NCI-H748 (cell line): ENCODE results near the gene BSPRY.
"Not testable (repeated sequence)": the region's sequence is repeated elsewhere in the genome, so short reads cannot be mapped to it uniquely, and the experiment has no call there.

Source experiments
- DNase-seq: peaks from one replicate; lab custom pipeline; 2025; ENCODE audit not compliant: unreplicated experiment; lab: John Stamatoyannopoulos, UW

BSPRY gene

DNA sequence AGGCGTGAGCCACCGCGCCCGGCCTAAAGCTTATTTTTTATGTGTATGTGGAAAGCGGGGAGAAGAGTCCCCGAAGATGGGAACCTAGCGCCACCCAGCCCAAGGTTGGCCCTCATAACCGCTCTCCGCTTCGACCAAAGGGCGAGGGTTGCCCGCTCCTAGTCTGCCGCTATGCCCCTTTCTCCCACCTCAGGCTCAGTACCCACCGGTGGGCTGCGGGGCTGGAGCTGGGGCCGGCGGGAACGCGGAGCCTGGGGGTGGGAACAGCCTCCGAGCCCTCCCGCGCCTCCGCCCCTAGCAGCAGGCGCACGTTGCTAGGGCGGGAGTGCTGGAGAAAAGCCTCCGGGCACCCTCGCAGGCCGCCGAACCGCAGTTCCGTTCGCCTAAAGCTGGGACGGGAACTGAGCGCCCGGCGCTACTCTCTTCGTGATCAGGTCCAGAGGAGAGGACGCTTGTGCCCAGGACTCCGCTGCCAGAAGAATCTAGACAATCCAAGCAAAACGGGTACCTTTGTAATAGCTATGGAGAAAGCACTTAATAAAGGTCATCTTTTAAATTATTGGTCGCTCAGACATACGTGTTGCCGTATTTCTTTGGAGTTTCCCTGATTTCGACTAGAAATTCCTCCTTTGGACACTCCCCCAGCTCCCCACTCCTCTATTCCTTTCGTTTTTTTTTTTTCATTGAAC is 9.2 kb upstream of the BSPRY start, which contains the start of gene WDR31:
Gene WDR31, minus strand, starts transcription at position 265 of the 689 bp plus-strand sequence. CDS start 8,253 bp downstream, outside the sequence.
- peak; percentile 93 for DNase-seq

DNA sequence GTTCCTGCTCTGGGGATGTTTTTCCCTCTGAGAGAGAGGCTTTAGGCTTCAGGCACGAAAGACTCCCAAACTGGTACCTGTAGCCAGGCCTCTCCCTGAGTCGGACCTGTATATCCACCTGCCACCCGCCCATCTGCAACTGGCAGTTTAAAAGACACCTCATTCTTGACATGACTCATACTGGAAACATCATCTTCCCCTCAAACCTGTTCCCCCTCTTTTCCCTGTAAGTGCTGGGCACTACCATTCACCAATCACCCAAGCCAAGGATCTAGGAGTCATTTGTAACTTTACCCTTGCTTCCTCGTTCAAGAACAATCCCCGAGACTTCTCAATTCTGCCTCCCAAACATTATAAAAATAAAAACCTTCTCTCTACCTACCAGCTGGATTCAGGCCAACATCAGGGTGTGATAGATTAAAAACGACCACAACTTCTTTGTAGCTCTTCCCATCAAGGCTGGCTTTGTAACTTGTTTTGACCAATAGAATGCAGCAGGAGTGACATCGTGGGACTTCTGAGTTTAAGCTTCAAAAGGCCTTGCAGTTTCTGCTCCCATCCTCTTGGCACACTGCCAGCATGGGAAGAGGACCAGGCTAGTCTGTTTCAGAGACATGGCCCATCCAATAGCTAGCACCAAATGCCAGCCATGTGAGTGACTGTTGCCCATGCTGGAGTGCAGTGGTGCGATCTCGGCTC is 7.5 kb upstream of the BSPRY start:
- peak; percentile 20 for DNase-seq

DNA sequence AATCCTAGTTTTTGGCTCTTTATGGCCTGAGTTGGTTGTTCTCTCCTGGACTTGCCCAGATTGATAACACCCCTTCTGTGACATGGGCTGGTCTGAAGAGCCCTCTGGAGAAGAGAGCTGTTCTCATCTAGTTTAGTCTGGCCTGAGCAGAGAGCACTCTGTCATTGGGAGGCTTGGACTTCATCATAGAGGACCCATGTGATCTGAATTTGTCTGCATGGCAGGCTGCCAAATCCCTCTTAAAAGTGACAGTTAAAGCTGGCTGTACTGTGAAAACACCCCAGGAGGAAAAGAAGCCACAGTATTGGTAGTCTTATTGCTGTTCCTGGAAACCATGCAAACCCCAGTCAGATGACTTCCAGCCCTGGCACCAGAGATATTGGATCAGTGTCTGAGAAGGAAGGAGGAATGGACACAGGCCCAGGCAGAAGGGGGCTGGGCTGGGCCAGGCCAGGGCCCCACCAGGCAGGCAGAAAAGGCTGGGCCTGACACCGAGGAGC is 5.6 kb upstream of the BSPRY start:
- DNase-seq, result peak; percentile 67

DNA sequence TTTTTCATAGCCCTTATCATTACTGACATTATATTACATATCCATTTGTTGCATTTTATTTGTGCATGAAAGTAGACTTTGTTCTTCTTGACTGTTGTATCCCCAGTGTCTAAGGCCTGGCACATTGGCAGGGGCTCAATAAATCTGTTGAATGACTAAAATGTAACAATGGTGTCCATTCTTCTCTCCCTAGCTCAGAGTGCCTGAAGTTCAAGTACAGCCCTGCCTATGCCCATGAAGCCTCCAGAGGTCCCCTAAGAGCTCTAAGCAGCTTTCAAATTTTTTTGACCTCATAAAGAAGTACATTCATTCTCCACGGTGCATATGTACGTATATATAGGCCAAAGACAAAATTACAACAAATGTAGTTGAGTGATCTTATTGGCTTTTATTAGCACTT is 4.2 kb upstream of the BSPRY start:
- DNase-seq, result no peak

DNA sequence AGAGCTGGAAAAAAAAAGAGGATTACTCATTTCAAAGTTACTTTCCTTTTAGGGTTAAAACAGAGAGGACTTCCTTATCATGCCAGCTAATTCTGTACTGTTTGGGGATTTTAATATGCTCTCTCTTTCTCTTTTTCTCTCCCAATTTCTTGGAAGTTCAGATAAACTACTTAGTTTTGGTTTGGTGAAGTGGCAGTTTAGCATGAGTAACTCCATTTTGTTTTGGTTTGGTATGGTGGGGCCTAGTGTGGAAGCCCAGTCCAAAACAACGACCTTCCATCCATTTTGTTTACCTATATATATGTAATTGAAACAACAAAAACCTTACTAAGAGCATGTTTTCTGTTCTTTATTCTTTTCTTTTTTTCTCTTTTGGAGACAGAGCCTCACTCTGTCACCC is 3.7 kb upstream of the BSPRY start:
- no peak for DNase-seq

DNA sequence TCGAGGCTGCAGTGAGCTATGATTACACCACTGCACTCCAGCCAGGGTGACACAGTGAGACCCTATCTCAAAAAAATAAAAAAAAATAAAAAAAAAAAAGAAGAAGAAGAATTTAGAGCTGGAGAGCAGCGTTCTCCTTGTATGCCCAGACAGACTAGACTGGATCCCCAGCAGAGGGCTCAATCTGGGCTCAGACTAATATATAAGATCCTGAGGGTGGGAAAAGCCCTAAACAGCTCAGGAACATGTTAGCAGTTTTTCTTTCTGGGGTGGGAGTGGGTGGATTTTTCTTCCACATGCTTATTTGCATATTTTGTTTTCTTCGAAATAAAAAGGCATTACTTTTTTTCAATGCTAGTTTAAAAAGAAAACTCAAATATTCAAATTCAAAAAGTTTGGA is 904 bp upstream of the BSPRY start:
- no peak for DNase-seq

DNA sequence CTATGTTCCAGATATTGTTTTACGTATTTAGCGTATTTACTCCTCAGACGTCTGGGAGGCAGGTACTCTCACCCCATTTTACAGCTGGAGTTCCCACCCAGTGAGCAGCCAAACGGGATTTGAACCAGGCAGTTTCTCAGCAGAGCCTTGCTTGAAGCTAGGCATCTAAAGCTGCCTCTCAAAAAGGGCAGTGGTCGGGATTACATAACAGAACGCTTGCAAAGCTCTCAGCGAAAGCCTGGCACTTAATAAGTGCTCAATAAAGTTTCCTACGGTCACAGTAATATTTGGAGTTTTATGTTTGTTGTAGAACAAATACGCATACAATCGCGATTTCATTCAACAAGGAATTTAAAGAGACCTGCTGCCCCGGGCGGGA is 286 bp upstream of the BSPRY start:
- DNase-seq, result peak; percentile 63

DNA sequence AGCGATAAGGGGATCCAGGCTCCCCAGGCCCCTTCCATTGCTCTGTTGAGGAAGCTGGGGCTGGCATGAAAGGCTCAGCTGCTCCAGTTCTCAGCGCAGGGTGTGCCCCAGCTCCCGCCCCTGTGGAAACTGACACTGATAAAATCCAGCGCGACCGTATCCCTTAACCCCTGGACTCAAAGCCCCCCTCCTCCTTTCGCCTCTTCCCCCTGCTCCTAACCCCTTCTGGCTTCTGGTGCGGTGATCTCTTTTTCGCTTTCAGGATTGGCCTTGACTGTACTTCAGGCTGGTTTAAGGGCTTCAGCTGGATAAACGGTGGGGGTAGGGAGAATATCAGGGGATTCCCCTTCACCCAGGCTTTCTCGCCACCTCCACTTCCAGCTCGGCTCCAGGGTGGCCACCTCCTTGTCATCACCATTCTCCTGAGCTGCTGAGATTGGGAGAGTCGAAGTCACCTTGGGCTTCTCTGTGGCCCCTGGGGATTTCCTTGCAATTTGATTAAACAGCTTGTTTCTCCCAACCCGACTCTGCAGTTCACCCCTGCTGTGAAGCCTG is 843 bp downstream of the BSPRY start:
- DNase-seq, result peak; percentile 45

DNA sequence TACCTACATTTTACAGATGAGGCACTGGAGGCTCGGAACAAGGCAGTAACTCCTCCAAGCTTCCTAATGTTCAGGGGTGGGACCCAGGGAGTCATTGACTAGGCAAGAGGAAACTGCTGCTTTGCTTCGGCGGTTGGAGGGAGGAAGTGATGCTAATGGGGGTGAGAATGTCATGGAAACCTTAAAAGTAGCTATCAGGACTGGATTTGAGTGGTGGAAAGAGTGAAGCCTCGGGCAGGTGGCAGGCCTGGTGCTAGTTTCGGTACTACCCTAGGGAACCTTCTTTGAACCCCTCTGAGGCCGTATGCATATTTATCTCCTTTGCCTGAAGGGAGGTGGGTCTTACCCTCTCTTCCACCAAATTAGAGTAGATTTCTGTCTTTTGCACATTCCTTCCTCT is 1.6 kb downstream of the BSPRY start:
- DNase-seq, result no peak

DNA sequence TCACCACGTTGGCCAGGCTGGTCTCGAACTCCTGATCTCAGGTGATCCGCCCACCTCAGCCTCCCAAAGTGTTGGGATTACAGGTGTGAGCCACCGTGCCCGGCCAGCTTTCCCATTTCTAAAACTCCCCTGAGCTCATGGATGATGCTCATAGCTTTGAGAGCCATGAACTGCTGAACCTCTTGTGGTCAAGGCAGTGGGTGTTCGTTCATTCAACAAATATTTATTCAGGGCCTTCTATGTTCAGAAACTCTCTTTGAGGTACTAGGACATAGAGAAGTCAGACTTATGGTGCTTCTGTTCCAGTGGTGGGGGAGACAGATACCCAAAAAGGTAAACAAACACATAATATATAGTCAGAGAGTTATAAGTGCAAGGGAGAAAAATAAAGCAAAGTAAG is 2.7 kb downstream of the BSPRY start:
- DNase-seq, result no peak

DNA sequence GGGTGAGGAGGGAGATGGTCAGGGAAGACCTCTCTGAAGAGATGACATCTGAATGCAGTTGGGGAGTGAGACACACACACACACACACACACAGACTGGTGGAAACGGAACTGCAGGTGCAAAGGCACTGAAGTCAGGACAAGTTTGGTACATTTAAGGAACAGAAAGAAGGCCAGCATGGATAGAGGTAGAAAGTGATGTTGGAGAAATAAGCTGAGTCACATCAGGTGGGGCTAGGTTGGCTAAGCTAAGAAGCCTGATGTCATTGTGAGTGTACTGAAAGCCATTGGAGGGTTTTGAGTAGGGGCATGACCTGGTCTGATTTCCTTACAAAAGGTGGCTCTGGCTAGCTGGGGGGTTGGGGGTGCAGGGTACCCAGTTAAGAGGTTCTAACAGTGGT is 3.1 kb downstream of the BSPRY start:
- no peak for DNase-seq

DNA sequence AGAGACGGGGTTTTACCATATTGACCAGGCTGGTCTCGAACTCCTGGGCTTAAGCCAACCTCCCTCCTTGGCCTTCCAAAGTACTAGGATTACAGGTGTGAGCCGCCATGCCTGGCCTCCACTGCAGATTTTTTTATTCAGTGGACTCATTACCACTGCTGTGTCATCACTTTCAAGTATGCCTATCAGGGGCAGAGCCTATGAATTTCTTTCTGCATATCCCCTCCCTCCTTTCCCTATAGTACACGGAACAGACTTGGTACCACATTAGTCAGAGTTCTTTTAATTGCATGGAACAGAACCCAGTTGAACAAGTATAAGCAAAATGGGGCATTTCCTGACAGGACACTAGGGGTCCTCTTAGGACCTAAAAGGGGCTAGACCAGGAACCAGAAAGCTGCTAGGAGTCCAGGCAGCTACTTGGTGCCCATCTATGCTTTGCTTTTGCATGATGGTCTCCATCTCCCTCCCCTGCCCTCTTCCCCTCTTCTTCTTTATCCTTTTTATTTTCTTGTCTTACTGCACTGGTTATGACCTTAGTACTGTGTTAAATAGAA is 5.8 kb downstream of the BSPRY start:
- DNase-seq, result peak; percentile 12

DNA sequence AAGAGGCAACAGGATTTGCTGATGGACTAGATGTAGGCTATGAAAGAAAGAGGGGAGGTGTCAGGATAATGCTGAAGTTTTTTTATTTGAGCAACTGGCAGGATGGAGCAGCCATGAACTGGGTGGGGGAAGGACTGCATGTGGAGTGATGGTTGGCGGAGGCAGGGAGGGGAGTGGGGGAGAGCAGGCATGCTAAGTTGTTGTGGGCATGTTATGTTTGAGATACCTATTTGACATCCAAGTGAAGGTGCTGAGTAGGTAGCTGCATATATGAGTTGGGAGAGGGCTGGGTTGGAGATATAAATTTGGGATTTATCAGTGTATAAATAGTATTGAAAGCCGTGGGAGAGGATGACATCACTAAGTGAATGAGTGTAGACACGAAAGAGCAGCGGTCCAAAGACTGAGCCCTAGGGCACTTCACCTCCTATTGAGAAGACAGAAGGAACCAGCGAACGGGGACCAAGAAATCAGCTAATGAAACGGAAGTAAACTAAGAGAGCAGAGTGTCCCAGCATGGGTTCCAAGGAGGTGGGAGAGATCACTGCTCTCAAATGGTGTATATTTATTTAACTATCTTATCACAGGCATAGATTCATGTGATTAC is 7.4 kb downstream of the BSPRY start:
- no peak for DNase-seq

DNA sequence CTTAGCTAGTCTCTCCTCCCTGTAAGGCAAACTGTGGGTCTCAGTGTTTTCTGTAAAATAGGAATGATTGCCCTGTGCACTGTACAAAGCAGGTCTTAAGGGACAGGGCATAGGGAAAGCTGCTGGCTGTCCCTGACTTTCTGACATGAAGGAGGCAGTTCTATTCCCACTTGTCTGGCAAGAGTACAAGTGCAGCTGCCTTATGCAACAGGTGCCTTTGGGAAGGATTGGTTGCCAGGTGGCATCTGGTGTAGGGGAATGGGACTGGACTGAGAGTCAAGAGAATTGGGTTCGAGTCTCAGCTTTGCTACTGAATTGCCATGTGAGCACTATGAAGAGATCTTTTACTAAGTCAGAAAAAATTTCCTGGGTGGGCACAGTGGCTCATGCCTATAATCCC is 10.0 kb downstream of the BSPRY start:
- no peak for DNase-seq

DNA sequence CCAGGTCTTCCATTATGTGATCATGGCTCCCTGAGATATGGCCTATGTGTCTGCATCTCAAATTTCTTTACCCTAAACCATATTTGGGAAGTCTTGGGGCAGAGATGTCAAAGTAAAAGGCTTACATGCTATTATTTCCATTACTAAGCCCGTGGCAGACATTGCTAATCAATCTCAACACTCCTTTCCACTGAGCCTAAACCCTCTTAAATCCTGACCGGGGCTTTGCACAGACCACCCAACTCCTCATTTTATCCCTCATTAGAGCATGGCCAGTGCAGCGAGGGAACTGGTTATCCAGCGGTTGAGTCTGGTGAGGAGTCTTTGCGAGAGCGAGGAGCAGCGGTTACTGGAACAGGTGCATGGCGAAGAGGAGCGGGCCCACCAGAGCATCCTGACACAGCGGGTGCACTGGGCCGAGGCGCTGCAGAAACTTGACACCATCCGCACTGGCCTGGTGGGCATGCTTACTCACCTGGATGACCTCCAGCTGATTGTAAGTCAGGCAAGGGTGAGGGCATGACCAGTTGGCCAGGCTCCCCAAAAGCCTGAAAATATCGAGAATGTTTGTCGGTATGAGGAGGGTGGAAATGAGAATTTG is 11.0 kb downstream of the BSPRY start:
- no peak for DNase-seq

DNA sequence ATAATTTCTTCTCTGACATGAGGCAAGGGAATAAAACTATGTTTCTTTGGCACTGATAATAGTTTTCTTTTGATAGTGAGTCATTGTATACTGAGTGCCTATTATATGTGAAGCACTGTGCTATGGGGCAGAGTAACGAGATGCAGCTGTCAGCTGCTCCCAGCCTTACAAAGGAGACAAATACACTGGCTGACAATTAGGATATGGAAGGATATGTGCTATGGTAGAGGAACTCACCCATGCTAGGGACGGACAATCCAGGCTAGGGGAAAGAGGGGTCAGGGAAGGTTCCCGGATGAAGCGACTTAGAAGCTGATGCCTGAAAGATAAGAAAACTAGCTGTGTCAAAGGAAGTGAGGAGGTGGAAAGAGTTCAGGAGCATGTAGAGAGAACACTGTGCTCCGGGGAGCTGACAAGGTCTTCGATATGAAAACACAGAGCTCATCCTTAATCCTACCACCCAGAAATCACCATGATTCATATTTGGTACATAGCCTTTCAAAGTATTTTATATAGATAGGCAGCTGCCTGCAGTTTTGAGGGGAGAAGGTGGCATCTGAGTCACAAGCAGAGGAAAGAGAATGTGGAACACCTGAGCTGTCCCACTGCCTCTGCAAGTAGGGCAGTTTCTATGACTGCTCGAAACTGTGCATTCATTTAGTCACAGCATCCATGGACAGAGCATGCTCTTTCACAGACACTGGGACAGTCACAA is 12.1 kb downstream of the BSPRY start:
- DNase-seq, result no peak

DNA sequence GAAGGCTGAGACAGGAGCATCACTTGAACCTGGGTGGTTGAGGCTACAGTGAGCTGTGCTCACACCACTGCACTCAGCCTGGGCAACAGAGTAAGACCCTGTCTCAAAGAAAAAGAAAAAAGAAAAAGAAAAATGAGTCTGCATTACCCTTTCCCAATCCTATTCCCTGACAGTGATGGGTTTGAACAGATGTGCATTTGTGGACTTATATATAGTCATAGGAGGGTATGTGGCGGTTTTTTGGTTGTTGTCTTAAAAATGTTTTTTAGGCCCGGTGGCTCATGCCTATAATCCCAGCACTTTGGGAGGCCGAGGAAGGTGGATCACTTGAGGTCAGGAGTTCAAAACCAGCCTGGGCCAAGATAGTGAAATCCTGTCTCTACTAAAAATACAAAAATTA is 14.0 kb downstream of the BSPRY start:
- DNase-seq, result no peak

DNA sequence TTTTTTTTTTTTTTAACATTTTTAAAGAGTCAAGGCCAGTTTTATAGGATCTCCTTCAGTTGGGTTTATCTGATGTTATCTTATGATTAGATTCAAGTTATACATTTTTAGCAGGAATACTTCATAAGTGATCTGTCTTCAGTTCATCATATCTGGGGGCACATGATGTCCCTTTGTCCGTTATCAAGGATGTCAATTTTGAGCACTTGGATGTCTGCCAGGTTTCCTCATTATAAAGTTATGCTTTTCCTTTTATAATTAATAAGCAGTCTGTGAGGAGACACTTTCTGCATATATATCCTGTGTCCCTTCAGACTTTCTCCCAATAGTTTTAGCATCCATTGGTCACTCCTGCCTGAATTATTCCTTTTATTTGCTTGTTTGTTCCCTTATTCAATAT is 15.6 kb downstream of the BSPRY start:
- DNase-seq, result no peak

DNA sequence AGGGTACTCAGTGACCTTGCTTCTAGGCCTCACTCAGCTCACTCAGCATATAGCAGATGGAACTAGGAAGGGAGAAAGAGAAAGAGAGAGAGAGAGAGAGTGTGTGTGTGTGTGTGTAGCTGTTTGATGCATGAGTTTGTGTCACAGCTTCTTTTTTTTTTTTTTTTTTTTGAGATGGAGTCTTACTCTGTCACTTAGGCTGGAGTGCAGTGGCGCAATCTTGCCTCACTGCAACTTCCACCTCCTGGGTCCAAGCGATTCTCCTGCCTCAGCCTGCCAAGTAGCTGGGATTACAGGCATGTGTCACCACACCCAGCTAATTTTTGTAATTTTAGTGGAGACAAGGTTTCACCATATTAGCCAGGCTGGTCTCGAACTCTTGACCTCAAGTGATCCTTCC is 16.3 kb downstream of the BSPRY start:
- not testable (repeated sequence) for DNase-seq

DNA sequence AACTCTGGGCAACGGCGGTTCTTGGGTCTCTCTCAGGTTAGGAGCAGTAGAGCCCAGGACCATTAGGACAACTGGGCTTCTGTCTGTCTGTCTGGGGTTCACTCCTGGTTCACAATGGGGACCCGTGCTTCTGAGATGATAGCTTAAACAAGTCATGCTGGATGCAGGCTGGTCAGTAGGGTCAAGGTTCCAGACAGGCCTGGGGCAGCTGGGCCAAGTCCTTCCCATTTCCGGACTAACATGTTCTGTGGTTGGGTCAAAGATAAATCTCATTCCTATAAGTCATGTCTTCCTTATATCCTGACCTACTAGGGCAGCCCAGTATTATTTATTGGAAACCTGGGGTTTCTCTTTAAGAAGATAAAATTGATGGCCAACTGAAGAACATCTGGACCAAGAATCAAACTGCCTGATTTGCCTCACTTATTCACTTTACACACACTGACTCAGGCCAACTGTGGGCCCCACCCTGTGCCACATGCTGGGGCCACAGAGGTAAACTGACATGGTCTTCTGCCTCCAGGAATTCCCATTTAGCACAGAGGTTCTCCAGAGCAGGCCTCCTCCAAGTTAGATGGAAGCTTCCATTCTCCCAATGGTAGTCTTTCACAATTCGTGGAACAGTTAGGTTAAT is 19.1 kb downstream of the BSPRY start:
- no peak for DNase-seq
